T-helper 17 cell (primary cell): ENCODE measurements around the gene EFCAB12. TPM values are rescaled to one million over a fixed set of nuclear protein-coding genes. Genes with fewer than 3 reads are reported as not detected.
"Not testable (repeated sequence)": the region's sequence is repeated elsewhere in the genome, so short reads cannot be mapped to it uniquely, and the experiment has no call there.

Experiments
- ATAC-seq: fragments of 150-1000 bp; cut with Tn5 transposase; 2 replicates; pipeline ENCODE4 v1.10.0; 2021; ENCODE audit warnings: mild to moderate bottlenecking, moderate library complexity
- DNase-seq, 3 donors: peaks; one replicate each; pipeline versions ENCODE4 v3.0.0 to v3.0.0-alpha.2; 2020 to 2021
- H3K9me3 ChIP-seq: one replicate; pipeline ENCODE4 v1.7.0; 2013; ENCODE audit warnings: low read length, mild to moderate bottlenecking; ENCODE audit not compliant: control insufficient read depth, poor library complexity, severe bottlenecking
- H3K27ac Mint-ChIP-seq: one replicate; pipeline ENCODE4 v1.8.0; 2022; ENCODE audit warnings: mild to moderate bottlenecking, moderate library complexity, mixed read lengths
- H3K27me3 Mint-ChIP-seq: one replicate; pipeline ENCODE4 v1.8.0; 2022; ENCODE audit warnings: mixed read lengths
- H3K36me3 Mint-ChIP-seq: one replicate; pipeline ENCODE4 v1.8.0; 2022; ENCODE audit warnings: low read depth, mixed read lengths
- H3K4me1 Mint-ChIP-seq: one replicate; pipeline ENCODE4 v1.8.0; 2022; ENCODE audit warnings: mild to moderate bottlenecking, mixed read lengths
- H3K4me3 Mint-ChIP-seq: one replicate; pipeline ENCODE4 v1.8.0; 2022; ENCODE audit warnings: mild to moderate bottlenecking, moderate library complexity, mixed read lengths
- total RNA-seq, 4 donors: library from RNA in 2 of 4; stranded (reverse) in 2 of 4; gene quantifications; one replicate each; pipeline ENCODE4 v1.2.3 and lab custom pipeline; 2022 to 2026

Gene EFCAB12
- total RNA-seq, 2 donors from 2014 or later = 2.3 to 5.2 TPM

DNA sequence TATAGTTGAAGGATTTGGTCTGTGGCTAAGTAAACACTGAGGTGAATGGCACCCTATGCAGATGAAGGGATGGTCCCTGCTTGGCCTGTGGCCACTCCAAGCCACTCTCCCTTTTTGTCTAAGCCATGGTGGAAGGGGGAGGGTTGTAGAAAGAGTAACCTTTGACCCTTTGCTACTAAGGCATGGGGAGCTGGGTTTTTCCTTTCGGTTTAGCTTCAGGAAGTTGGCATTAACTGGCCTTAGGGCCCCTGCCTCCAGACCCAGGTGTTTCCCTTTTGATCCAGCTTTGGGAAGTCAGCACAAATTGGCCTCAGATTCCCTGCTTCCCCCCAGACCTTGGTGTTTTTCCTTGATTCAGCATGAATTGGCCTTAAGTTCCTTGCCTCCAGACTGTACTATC, 49.5 kb downstream of the EFCAB12 start:
- H3K4me1 Mint-ChIP-seq = peaks cover 2% of the 10 kb centered on the region
- no peak overlapping the region for H3K4me3 Mint-ChIP-seq
- ATAC-seq (no peak), DNase-seq (no peak)
- H3K36me3 Mint-ChIP-seq = no peaks in the 10 kb centered on the region
- H3K27me3 Mint-ChIP-seq = no peaks in the 10 kb centered on the region
- no peaks in the 10 kb centered on the region for H3K9me3 ChIP-seq
- H3K27ac Mint-ChIP-seq = no peak overlapping the region

DNA sequence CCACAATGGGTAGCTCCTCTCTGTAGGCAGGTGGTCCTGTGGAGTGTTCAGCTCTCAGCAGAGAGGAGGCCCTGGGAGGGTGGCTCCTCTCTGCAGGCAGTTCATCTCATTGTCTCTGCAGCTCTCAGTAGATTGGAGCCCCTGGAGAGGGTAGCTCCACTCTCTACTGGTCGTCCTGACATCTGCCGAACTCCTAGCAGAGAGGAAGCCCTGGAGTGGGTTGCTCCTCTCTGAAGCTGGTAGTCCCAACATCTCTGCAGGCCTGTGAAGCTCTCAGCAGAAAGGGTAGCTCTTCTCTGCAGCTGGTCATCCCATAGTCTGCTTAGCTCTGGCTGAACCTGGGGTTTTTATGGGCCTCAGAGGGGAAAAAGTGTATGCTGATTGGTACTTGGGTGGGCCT, 50.8 kb downstream of the EFCAB12 start:
- DNase-seq (no peak), ATAC-seq (no peak)
- no peaks in the 10 kb centered on the region for H3K9me3 ChIP-seq
- Mint-ChIP-seq H3K36me3 (no peaks in the 10 kb centered on the region), H3K27ac (no peak overlapping the region), H3K4me3 (no peak overlapping the region), H3K4me1 (no peaks in the 10 kb centered on the region), H3K27me3 (no peaks in the 10 kb centered on the region)

DNA sequence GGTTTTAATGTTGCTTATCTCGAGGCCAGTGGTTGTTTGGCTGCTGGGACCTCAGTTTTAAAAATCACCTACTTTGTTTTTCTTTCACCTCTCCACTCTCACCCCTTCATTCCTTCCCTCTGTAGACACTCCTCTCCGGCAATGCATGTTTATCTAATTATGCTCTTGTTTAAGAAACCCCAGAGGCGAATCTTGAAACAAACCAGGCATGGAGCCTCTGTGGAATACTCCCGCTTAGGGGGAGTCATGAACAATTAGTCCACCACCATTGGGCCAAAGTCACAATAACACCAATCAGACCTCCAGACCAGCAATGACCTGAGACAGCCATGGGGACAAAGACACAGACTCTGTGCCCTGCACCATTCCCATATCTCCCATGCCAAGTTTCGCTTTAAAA, 53.3 kb downstream of the EFCAB12 start:
- Mint-ChIP-seq H3K4me3 (no peak overlapping the region), H3K36me3 (no peaks in the 10 kb centered on the region), H3K27ac (no peak overlapping the region), H3K4me1 (no peaks in the 10 kb centered on the region), H3K27me3 (no peaks in the 10 kb centered on the region)
- H3K9me3 ChIP-seq = no peaks in the 10 kb centered on the region
- DNase-seq (no peak), ATAC-seq (no peak)

DNA sequence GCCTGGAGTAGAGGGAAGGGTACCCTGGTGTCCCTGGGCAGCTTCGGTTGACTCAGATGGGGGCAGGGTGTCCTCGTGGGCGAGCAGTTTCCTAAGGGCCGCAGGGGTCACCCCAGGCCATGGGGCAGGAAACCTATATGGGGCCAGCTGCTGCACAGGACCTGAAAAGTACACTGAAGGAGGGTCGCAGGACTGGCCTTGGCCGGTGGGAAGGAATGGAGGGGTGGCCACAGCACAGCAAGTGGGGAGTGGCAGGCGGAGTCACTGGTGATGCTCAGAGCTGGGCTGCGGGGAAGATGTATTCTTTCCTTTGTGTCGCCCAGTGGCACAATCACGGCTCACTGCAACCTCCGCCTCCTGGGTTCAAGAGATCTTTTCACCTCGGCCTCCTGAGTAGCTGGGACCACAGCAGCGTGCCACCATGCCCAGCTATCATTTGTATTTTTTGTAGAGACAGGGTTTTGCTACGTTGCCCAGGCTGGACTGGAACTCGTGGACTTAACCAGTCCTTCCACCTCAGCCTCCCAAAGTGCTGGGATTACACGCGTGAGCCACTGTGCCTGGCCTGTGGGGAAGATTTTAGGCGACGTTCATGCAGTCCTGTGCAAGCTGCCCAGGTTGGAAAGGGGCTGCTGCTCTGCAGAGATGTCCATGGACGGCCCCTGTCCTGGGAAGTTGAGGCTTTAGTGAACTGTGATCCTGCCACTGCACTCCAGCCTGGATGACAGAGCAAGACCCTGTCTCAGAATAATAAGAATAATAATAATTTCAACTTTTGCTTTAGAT, 57.2 kb downstream of the EFCAB12 start:
- Mint-ChIP-seq H3K27ac (no peak overlapping the region), H3K36me3 (no peaks in the 10 kb centered on the region), H3K27me3 (no peaks in the 10 kb centered on the region), H3K4me3 (no peak overlapping the region), H3K4me1 (no peaks in the 10 kb centered on the region)
- ATAC-seq = no peak
- no peak for DNase-seq
- no peaks in the 10 kb centered on the region for H3K9me3 ChIP-seq

DNA sequence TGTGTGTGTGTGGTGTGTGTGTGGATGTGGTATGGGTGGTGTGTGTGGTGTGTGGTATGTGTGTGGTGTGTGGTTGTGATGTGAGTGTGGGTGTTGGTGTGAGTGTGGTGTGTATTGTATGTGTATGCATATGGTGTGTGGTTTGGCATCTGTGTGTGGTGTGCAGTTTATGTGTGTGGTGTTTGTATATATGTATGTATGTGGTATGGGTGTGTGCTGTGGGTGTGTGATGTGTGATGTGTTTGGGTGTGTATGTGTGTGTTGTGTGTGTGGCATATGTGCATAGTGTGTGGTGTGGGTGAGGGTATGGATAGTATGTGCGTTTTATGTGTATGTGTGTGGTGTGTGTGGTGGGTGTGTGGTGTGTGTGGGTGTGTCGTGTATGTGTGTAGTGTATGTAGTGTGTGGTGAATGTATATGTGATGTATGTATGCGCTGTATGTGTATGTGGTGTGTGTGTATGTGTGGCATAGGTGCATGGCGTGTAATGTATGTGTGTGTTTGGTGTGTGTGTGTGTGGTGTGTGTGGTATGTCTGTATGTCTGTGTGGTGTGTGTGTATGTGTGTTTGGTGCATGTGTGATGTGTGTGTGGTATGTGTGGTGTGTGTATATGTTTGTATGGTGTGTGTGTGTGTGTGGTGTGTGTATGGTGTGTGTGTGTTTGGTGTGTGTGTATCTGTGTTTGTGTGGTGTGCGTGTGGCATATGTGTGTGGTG, 58.0 kb downstream of the EFCAB12 start:
- Mint-ChIP-seq H3K36me3 (no peaks in the 10 kb centered on the region), H3K4me1 (no peaks in the 10 kb centered on the region), H3K27me3 (no peaks in the 10 kb centered on the region), H3K4me3 (no peak overlapping the region), H3K27ac (no peak overlapping the region)
- no peak for ATAC-seq
- DNase-seq = no peak
- H3K9me3 ChIP-seq = no peaks in the 10 kb centered on the region

DNA sequence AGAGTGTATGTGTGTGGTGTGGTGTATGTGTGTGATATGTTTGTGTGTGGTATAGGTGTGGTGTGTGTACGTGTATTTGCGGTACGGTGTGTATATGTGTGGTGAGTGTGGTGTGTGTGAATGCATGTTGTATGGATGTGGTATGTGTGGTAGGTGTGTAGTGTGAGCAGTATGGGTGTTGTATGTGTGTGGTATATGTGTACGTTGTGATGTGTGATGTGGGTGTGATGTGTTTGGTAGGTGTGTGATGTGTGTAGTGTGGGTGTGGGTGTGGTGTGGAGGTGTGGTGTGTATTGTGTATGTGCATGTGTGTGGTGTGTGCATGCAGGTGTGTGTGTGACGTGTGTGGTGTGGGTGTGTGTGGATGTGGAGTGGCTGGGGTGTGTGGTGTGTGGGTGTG, 58.7 kb downstream of the EFCAB12 start:
- ATAC-seq (no peak), DNase-seq (no peak)
- H3K4me3 Mint-ChIP-seq = no peak overlapping the region
- H3K36me3 Mint-ChIP-seq = no peaks in the 10 kb centered on the region
- no peaks in the 10 kb centered on the region for H3K9me3 ChIP-seq
- no peaks in the 10 kb centered on the region for H3K27me3 Mint-ChIP-seq
- H3K27ac Mint-ChIP-seq = no peak overlapping the region
- no peaks in the 10 kb centered on the region for H3K4me1 Mint-ChIP-seq

DNA sequence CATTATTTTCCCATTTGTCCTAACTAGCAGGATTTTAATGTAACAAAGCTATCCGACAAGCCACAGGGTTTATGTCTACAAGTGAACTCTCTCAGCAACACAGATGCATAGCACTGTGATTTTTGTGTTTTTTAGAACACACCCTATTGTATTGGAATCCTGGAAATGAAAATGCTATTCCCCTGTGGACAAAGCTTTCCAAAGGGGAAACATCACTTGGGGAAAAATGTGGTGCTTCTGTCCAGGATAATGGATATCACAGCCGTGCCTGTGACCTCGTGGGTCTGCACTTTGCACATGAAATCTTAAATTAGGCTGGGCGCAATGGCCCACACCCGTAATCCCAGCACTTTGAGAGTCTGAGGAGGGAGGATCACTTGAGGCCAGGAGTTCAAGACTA, 60.6 kb downstream of the EFCAB12 start:
- Mint-ChIP-seq H3K4me1 (peaks cover 3% of the 10 kb centered on the region), H3K36me3 (no peaks in the 10 kb centered on the region), H3K27ac (no peak overlapping the region), H3K4me3 (no peak overlapping the region), H3K27me3 (no peaks in the 10 kb centered on the region)
- DNase-seq (no peak), ATAC-seq (no peak)
- H3K9me3 ChIP-seq = no peaks in the 10 kb centered on the region

DNA sequence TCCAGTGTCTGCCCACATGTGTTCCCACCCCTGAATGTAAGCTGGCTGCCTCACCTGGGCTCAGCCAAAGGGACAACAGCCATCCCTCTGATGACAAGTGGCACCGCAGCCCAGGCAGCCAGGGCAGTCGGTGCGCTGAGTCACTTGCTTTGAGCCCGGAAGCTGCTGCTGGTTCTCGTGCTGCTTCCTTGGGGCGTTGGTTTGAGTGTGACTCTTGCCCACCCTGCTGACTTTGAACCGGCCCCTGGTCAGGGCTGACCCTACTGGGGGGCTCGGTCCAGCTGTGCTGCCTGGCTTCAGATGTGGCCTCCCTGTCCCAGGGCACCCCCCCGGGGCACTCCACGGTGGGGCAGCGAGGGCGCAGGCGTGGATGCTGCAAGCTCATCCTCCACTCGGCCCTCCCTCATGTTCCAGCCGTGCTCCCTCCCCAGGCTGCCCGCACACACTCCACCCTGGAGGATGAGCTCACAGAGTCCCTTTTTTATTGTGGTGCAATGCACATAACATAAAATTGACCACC, 62.1 kb downstream of the EFCAB12 start:
- Mint-ChIP-seq H3K27me3 (no peaks in the 10 kb centered on the region), H3K36me3 (no peaks in the 10 kb centered on the region), H3K4me3 (no peak overlapping the region), H3K27ac (no peak overlapping the region), H3K4me1 (peaks cover 3% of the 10 kb centered on the region)
- DNase-seq (no peak), ATAC-seq (no peak)
- H3K9me3 ChIP-seq = no peaks in the 10 kb centered on the region

DNA sequence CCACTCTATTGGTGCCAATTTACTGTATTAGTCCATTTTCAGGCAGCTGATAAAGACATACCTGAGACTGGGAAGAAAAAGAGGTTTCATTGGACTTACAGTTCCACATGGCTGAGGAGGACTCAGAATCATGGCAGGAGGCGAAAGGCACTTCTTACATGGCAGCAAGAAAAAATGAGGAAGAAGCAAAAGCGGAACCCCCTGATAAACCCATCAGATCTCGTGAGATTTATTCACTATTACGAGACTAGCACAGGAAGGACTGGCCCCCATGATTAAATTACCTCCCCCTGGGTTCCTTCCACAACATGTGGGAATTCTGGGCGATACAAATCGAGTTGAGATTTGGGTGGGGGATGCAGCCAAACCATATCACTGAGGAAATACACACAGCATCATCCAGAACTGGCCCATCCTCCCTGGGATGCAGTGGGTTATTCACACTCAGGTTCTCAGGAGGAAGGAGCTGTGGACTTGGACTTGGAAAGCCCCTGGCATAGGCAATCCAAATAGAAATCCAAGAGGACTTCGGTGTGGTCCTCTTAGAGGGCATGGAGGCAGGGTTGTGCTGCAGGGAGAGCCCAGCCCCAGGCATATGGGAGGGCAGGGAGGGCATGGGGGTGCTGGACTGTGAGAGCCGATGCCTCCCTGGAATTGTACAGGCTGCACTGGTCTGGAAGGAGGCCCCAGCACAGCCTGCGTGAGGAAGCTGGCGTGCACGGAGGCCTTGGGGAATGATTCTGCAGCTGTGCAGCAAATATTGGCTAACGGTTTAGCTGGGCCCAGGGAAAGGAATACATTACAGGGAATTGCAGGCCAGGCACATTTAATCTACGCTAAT, 62.9 kb downstream of the EFCAB12 start:
- peaks cover 3% of the 10 kb centered on the region for H3K4me1 Mint-ChIP-seq
- no peaks in the 10 kb centered on the region for H3K36me3 Mint-ChIP-seq
- no peak overlapping the region for H3K27ac Mint-ChIP-seq
- DNase-seq = no peak
- no peak overlapping the region for H3K4me3 Mint-ChIP-seq
- no peak for ATAC-seq
- H3K27me3 Mint-ChIP-seq = no peaks in the 10 kb centered on the region
- H3K9me3 ChIP-seq = no peaks in the 10 kb centered on the region

DNA sequence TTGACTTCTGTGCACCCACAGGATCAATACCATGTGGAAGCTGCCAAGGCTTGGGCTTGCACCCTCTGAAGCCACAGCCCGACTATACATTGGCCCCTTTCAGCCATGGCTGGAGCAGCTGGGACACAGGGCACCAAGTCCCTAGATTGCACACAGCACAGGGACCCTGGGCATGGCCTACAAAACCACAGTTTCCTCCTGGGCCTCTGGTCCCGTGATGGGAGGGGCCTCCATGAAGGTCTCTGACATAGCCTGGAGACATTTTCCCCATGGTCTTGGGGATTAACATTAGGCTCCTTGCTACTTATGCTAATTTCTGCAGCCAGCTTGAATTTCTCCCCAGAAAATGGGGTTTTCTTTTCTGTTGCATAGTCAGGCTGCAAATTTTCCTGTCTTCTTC, 63.6 kb downstream of the EFCAB12 start:
- H3K9me3 ChIP-seq, H3K4me3 Mint-ChIP-seq, DNase-seq, H3K27me3 Mint-ChIP-seq, H3K4me1 Mint-ChIP-seq, H3K27ac Mint-ChIP-seq, H3K36me3 Mint-ChIP-seq, ATAC-seq: not testable (repeated sequence)

DNA sequence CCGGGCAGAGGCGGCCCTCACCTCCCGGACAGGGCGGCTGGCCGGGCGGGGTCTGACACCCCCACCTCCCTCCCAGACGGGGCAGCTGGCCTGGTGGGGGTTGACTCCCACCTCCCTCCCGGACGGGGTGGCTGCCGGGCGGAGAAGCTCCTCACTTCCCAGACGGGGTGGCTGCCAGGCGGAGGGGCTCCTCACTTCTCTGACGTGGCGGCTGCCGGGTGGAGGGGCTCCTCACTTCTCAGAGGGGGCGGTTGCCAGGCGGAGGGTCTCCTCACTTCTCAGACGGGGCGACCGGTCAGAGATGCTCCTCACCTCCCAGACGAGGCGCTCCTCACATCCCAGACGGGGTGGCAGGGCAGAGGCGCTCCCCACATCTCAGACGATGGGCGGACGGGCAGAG, 65.1 kb downstream of the EFCAB12 start:
- not testable (repeated sequence) for H3K9me3 ChIP-seq, H3K4me1 Mint-ChIP-seq, ATAC-seq, H3K27me3 Mint-ChIP-seq, DNase-seq, H3K27ac Mint-ChIP-seq, H3K4me3 Mint-ChIP-seq, H3K36me3 Mint-ChIP-seq

DNA sequence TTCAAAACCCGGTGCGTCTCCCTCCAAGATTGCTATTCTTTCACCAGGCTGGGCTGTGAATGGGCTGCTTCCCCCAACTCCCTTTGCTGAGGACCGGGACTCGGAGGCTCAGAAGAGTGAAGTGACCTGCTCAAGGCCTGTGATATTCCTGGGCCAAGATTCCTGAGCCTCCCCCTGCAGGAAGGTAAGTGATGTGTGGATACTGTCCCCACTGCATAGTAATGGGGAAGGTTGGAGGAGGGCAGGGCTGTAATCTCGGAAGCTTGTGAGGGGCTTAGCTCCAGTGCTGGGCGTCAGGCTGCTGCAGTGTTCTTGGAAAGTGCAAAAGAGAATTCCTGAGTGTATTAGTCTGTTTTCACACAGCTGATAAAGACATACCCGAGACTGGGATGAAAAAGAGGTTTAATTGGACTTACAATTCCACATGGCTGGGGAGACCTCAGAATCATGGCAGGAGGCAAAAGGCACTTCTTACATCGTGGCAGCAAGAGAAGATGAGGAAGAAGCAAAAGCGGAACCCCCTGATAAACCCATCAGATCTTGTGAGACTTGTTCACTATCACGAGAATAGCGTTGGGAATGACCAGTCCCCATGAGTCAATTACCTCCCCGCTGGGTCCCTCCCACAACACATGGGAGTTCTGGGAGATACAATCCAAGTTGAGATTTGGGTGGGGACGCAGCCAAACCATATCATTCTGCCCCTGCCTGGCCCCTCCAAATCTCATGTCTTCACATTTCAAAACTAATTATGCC, 67.6 kb downstream of the EFCAB12 start:
- Mint-ChIP-seq H3K4me3 (no peak overlapping the region), H3K27me3 (no peaks in the 10 kb centered on the region), H3K27ac (no peak overlapping the region), H3K36me3 (peaks cover 2% of the 10 kb centered on the region), H3K4me1 (peaks cover 3% of the 10 kb centered on the region)
- H3K9me3 ChIP-seq = no peaks in the 10 kb centered on the region
- ATAC-seq = no peak
- DNase-seq = no peak
